ENCODE measurements around the gene CEP83. TPM values are rescaled to one million over a fixed set of nuclear protein-coding genes. Genes with fewer than 3 reads are reported as not detected.
"Not testable (repeated sequence)": the region's sequence is repeated elsewhere in the genome, so short reads cannot be mapped to it uniquely, and the experiment has no call there.

Gene CEP83
- total and polyA plus RNA-seq, 2 donors (not counting 1 experiment from before 2014, with no cell fraction given), result 7.8 to 13.5 TPM

- Histone ChIP-seq H3K4me1 (ENCODE audit: control insufficient read depth, extremely low read depth, insufficient read depth, low read length) (no peaks in the 10 kb centered on the region), H3K27ac (ENCODE audit: insufficient read depth, low read length) (no peak overlapping the region), H3K4me3 (replicated peaks in 1 of 4; ENCODE audit: control extremely low read depth in 1 of 4, insufficient read depth in 1 of 4, low read depth in 3 of 4, low read length in 4 of 4) (no peak overlapping the region), H3K79me2 (ENCODE audit: control insufficient read depth, insufficient read depth, low read length) (no peaks in the 10 kb centered on the region), H3K9me3 (ENCODE audit: control insufficient read depth, insufficient read depth, low read depth, low read length) (no peaks in the 10 kb centered on the region), H3K9ac (ENCODE audit: insufficient read depth, low read length) (no peak overlapping the region), H3K36me3 (ENCODE audit: control insufficient read depth, insufficient read depth, low read length) (no peaks in the 10 kb centered on the region), H4K20me1 (ENCODE audit: control insufficient read depth, extremely low read depth, insufficient read depth, low read length) (no peaks in the 10 kb centered on the region), H2AFZ (ENCODE audit: low read length) (no peak overlapping the region), H3K4me2 (ENCODE audit: extremely low read depth, insufficient read depth, low read length) (no peak overlapping the region), H3K27me3 (ENCODE audit: control insufficient read depth, insufficient read depth, low read length) (no peaks in the 10 kb centered on the region)
- no peak for TF ChIP-seq EZH2 (IDR thresholded peaks at IDR 0.05; ENCODE audit: low read length, missing control alignments)
- TF ChIP-seq CTCF (conservative IDR thresholded peaks at IDR 0.05 in 1 of 2, IDR thresholded peaks at IDR 0.05 in 1 of 2; ENCODE audit: low read depth in 1 of 2, low read length in 2 of 2), result no peak
- no peak for DNase-seq (ENCODE audit: low read depth in 2 of 2)
Measured at GRCh38 chr12:94401326-94401725, 58.3 kb downstream of the CEP83 start.

- not testable (repeated sequence) for H3K9ac ChIP-seq (ENCODE audit: insufficient read depth, low read length); H3K9me3 ChIP-seq (ENCODE audit: control insufficient read depth, insufficient read depth, low read depth, low read length); H2AFZ ChIP-seq (ENCODE audit: low read length); DNase-seq (ENCODE audit: low read depth in 2 of 2); H4K20me1 ChIP-seq (ENCODE audit: control insufficient read depth, extremely low read depth, insufficient read depth, low read length); H3K36me3 ChIP-seq (ENCODE audit: control insufficient read depth, insufficient read depth, low read length); H3K79me2 ChIP-seq (ENCODE audit: control insufficient read depth, insufficient read depth, low read length); H3K4me2 ChIP-seq (ENCODE audit: extremely low read depth, insufficient read depth, low read length); H3K4me3 ChIP-seq (replicated peaks in 1 of 4; ENCODE audit: control extremely low read depth in 1 of 4, insufficient read depth in 1 of 4, low read depth in 3 of 4, low read length in 4 of 4); H3K4me1 ChIP-seq (ENCODE audit: control insufficient read depth, extremely low read depth, insufficient read depth, low read length); H3K27me3 ChIP-seq (ENCODE audit: control insufficient read depth, insufficient read depth, low read length); H3K27ac ChIP-seq (ENCODE audit: insufficient read depth, low read length)
Measured at GRCh38 chr12:94398685-94399084, 61.0 kb downstream of the CEP83 start.

- Histone ChIP-seq H3K4me3 (replicated peaks in 1 of 4; ENCODE audit: control extremely low read depth in 1 of 4, insufficient read depth in 1 of 4, low read depth in 3 of 4, low read length in 4 of 4) (no peak overlapping the region), H3K9ac (ENCODE audit: insufficient read depth, low read length) (no peak overlapping the region), H3K4me2 (ENCODE audit: extremely low read depth, insufficient read depth, low read length) (no peak overlapping the region), H3K9me3 (ENCODE audit: control insufficient read depth, insufficient read depth, low read depth, low read length) (no peaks in the 10 kb centered on the region), H3K4me1 (ENCODE audit: control insufficient read depth, extremely low read depth, insufficient read depth, low read length) (no peaks in the 10 kb centered on the region), H3K79me2 (ENCODE audit: control insufficient read depth, insufficient read depth, low read length) (no peaks in the 10 kb centered on the region), H4K20me1 (ENCODE audit: control insufficient read depth, extremely low read depth, insufficient read depth, low read length) (no peaks in the 10 kb centered on the region), H3K36me3 (ENCODE audit: control insufficient read depth, insufficient read depth, low read length) (no peaks in the 10 kb centered on the region), H3K27me3 (ENCODE audit: control insufficient read depth, insufficient read depth, low read length) (no peaks in the 10 kb centered on the region), H3K27ac (ENCODE audit: insufficient read depth, low read length) (no peak overlapping the region), H2AFZ (ENCODE audit: low read length) (no peak overlapping the region)
- TF ChIP-seq CTCF (conservative IDR thresholded peaks at IDR 0.05 in 1 of 2, IDR thresholded peaks at IDR 0.05 in 1 of 2; ENCODE audit: low read depth in 1 of 2, low read length in 2 of 2) (no peak), EZH2 (IDR thresholded peaks at IDR 0.05; ENCODE audit: low read length, missing control alignments) (no peak)
- DNase-seq (ENCODE audit: low read depth in 2 of 2), result no peak
Measured at GRCh38 chr12:94397401-94397800, 62.3 kb downstream of the CEP83 start.

GRCh38 chr12:94396014-94396413, 63.7 kb downstream of the CEP83 start:
- H3K79me2 ChIP-seq (ENCODE audit: control insufficient read depth, insufficient read depth, low read length); H2AFZ ChIP-seq (ENCODE audit: low read length); H3K4me3 ChIP-seq (replicated peaks in 1 of 4; ENCODE audit: control extremely low read depth in 1 of 4, insufficient read depth in 1 of 4, low read depth in 3 of 4, low read length in 4 of 4); H3K4me1 ChIP-seq (ENCODE audit: control insufficient read depth, extremely low read depth, insufficient read depth, low read length); H3K4me2 ChIP-seq (ENCODE audit: extremely low read depth, insufficient read depth, low read length); H3K36me3 ChIP-seq (ENCODE audit: control insufficient read depth, insufficient read depth, low read length); H3K9ac ChIP-seq (ENCODE audit: insufficient read depth, low read length); DNase-seq (ENCODE audit: low read depth in 2 of 2); H3K9me3 ChIP-seq (ENCODE audit: control insufficient read depth, insufficient read depth, low read depth, low read length); H3K27ac ChIP-seq (ENCODE audit: insufficient read depth, low read length); H3K27me3 ChIP-seq (ENCODE audit: control insufficient read depth, insufficient read depth, low read length); H4K20me1 ChIP-seq (ENCODE audit: control insufficient read depth, extremely low read depth, insufficient read depth, low read length): not testable (repeated sequence)

Data from fibroblast of lung (primary cell).